ENCODE results near the gene RNF187. TPM values are rescaled to one million over a fixed set of nuclear protein-coding genes. Genes with fewer than 3 reads are reported as not detected.

RNF187 gene
- total RNA-seq, 1 experiment from 2014 or later: 141 TPM

GRCh38 chr1:228544921-228545591, 57.9 kb downstream of the RNF187 start:
- CTCF ChIA-PET: no interaction called here
- H3K27me3 Mint-ChIP-seq (ENCODE audit: low read depth): peaks cover 100% of the 10 kb centered on the region
- no peaks in the 10 kb centered on the region for H3K4me1 Mint-ChIP-seq

More at GRCh38 chr1:228544921-228545591, 57.9 kb downstream of the RNF187 start:
- H3K27ac Mint-ChIP-seq: no peak overlapping the region
- peaks cover 31% of the 10 kb centered on the region for H3K9me3 Mint-ChIP-seq
- no peaks in the 10 kb centered on the region for H3K36me3 Mint-ChIP-seq
- no peak for DNase-seq (ENCODE audit: low spot score)
- no peak overlapping the region for H3K4me3 Mint-ChIP-seq
- ATAC-seq: no peak
- TF ChIP-seq, protein P1, sequence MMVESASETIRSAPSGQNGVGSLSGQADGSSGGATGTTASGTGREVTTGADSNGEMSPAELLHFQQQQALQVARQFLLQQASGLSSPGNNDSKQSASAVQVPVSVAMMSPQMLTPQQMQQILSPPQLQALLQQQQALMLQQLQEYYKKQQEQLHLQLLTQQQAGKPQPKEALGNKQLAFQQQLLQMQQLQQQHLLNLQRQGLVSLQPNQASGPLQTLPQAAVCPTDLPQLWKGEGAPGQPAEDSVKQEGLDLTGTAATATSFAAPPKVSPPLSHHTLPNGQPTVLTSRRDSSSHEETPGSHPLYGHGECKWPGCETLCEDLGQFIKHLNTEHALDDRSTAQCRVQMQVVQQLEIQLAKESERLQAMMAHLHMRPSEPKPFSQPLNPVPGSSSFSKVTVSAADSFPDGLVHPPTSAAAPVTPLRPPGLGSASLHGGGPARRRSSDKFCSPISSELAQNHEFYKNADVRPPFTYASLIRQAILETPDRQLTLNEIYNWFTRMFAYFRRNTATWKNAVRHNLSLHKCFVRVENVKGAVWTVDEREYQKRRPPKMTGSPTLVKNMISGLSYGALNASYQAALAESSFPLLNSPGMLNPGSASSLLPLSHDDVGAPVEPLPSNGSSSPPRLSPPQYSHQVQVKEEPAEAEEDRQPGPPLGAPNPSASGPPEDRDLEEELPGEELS (CRISPR knock-in tag; IDR thresholded peaks at IDR 0.05): no peak
- TF ChIP-seq IRF2 (CRISPR knock-in tag; IDR thresholded peaks at IDR 0.05; ENCODE audit: borderline replicate concordance, low read depth): no peak
- no peak for TF ChIP-seq FOXK1 (CRISPR knock-in tag; IDR thresholded peaks at IDR 0.05)
- TF ChIP-seq E2F5 (CRISPR knock-in tag; IDR thresholded peaks at IDR 0.05): no peak
- no peak for TF ChIP-seq RORB (CRISPR knock-in tag; IDR thresholded peaks at IDR 0.05)
- TF ChIP-seq GABPB1 (CRISPR knock-in tag; IDR thresholded peaks at IDR 0.05): no peak
- no peak for TF ChIP-seq ZNF671 (CRISPR knock-in tag; IDR thresholded peaks at IDR 0.05)
- no peak for TF ChIP-seq TEAD1 (CRISPR knock-in tag; IDR thresholded peaks at IDR 0.05)
- no peak for TF ChIP-seq ZNF425 (CRISPR knock-in tag; conservative IDR thresholded peaks at IDR 0.05)
- no peak for TF ChIP-seq NFE2L1 (CRISPR knock-in tag; IDR thresholded peaks at IDR 0.05)
- TF ChIP-seq FOXP1 (CRISPR knock-in tag; IDR thresholded peaks at IDR 0.05; ENCODE audit: borderline replicate concordance): no peak
- TF ChIP-seq, protein P2, sequence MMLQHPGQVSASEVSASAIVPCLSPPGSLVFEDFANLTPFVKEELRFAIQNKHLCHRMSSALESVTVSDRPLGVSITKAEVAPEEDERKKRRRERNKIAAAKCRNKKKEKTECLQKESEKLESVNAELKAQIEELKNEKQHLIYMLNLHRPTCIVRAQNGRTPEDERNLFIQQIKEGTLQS (CRISPR knock-in tag; conservative IDR thresholded peaks at IDR 0.05): no peak
- no peak for TF ChIP-seq JUN (CRISPR knock-in tag; IDR thresholded peaks at IDR 0.05)
- TF ChIP-seq, protein P3, sequence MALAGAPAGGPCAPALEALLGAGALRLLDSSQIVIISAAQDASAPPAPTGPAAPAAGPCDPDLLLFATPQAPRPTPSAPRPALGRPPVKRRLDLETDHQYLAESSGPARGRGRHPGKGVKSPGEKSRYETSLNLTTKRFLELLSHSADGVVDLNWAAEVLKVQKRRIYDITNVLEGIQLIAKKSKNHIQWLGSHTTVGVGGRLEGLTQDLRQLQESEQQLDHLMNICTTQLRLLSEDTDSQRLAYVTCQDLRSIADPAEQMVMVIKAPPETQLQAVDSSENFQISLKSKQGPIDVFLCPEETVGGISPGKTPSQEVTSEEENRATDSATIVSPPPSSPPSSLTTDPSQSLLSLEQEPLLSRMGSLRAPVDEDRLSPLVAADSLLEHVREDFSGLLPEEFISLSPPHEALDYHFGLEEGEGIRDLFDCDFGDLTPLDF (CRISPR knock-in tag; IDR thresholded peaks at IDR 0.05): no peak
- POLR2A ChIA-PET: no interaction called here

Small RNA genes lying within 50 kb of the gene (microRNA-seq; reads per million reads assigned to microRNA genes)
- gene MIR4666A (ENCODE audit: borderline number of aligned reads): not detected

Other genes starting within 250 kb of the RNF187 start
- gene TRIM11, start 80.5 kb upstream of the RNF187 start, total RNA-seq (2021): 27.9 to 34.3 TPM (median 28.4 TPM) in 3 replicates
- gene TRIM17, start 70.5 kb upstream of the RNF187 start, total RNA-seq (2021): 1.5 to 2.7 TPM (median 2.6 TPM) in 3 replicates
- 5.8 to 6.0 TPM (median 5.8 TPM) in 3 replicates for gene RHOU, start 248.1 kb downstream of the RNF187 start, total RNA-seq (2021)

Data from WTC11 (cell line).